ENCODE measurements around the gene IL15.

GRCh38 chr4:141731481-141731880 lies 95.1 kb downstream of the IL15 start:
- TF ChIP-seq EZH2phosphoT487 (IDR thresholded peaks at IDR 0.05; ENCODE audit: borderline replicate concordance, low read length) = no peak
- TF ChIP-seq CTCF (conservative IDR thresholded peaks at IDR 0.05; ENCODE audit: low read depth, low read length) = no peak
